SH-SY5Y (cell line): ENCODE data around the gene ANXA10.

Experiments used
- GATA2 ChIP-seq: IDR thresholded peaks from 2 replicates; pipeline ENCODE4 v1.6.1; 2011; ENCODE audit warnings: mild to moderate bottlenecking, low read depth, low read length
- GATA3 ChIP-seq: IDR thresholded peaks from 2 replicates; pipeline ENCODE4 v1.6.1; 2011; ENCODE audit warnings: low read depth, mild to moderate bottlenecking, low read length, moderate library complexity

GRCh38 chr4:168057412-168057811 lies 34.9 kb upstream of the ANXA10 start:
- TF ChIP-seq GATA2 = no peak
- no peak for TF ChIP-seq GATA3
